ENCODE measurements around the gene KRT5.

The KRT5 gene

DNA sequence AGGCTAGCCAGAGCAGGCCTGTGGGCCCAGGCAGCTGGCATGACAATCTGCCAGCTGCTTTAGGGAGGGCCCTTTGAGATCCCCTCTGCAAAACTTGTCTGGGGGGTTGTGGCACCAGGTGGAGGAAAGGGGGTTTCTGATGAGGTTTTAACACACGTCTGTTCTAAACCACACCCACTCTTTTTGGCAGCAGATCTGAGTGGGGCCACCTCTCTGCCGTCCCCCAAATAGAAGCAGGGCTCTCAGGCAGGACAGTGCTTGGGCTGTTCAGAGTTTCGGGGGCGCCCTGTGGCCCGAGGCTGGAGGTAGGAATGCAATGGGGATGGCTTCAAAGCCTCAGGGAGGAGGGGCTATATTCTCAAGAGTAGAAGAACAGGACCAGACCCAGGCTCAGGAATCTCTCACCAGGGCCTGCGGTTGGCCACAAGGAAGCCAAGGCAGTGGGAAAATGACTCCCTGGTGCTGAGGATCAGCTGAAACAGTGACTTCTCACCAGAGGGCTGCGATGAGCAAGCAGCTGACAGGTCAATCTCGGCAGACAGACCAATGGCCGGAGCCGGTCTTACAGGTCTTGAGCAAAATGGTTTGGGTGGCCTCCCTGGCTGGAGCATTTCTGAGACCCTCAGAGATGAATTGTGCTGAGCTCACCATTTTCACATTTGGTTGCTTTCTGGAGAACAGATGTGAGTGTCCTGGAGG, 1.5 kb upstream of the KRT5 start:
- TF ChIP-seq, protein P1, sequence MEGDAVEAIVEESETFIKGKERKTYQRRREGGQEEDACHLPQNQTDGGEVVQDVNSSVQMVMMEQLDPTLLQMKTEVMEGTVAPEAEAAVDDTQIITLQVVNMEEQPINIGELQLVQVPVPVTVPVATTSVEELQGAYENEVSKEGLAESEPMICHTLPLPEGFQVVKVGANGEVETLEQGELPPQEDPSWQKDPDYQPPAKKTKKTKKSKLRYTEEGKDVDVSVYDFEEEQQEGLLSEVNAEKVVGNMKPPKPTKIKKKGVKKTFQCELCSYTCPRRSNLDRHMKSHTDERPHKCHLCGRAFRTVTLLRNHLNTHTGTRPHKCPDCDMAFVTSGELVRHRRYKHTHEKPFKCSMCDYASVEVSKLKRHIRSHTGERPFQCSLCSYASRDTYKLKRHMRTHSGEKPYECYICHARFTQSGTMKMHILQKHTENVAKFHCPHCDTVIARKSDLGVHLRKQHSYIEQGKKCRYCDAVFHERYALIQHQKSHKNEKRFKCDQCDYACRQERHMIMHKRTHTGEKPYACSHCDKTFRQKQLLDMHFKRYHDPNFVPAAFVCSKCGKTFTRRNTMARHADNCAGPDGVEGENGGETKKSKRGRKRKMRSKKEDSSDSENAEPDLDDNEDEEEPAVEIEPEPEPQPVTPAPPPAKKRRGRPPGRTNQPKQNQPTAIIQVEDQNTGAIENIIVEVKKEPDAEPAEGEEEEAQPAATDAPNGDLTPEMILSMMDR (IDR thresholded peaks at IDR 0.05; ENCODE audit: low read depth, low read length), result no peak
- peaks cover 96% of the 10 kb centered on the region for H3K27me3 ChIP-seq (ENCODE audit: insufficient read depth, low read depth, severe bottlenecking)
- no peak overlapping the region for H3K4me3 ChIP-seq (ENCODE audit: low read depth, low read length)
- H3K9me3 ChIP-seq (ENCODE audit: severe bottlenecking), result no peaks in the 10 kb centered on the region
- no peaks in the 10 kb centered on the region for H3K36me3 ChIP-seq
- H3K27ac ChIP-seq, result no peak overlapping the region
- no peak for DNase-seq

- H3K27me3 ChIP-seq (ENCODE audit: insufficient read depth, low read depth, severe bottlenecking), result peaks cover 96% of the 10 kb centered on the region
- H3K9me3 ChIP-seq (ENCODE audit: severe bottlenecking), result no peaks in the 10 kb centered on the region
- no peak overlapping the region for H3K27ac ChIP-seq
- no peaks in the 10 kb centered on the region for H3K36me3 ChIP-seq
- H3K4me3 ChIP-seq (ENCODE audit: low read depth, low read length), result no peak overlapping the region
- no peak for DNase-seq
- TF ChIP-seq, protein P1 (IDR thresholded peaks at IDR 0.05; ENCODE audit: low read depth, low read length), result no peak
Observed at GRCh38 chr12:52521175-52521567, 977 bp upstream of the KRT5 start.

- Histone ChIP-seq H3K27ac (no peak overlapping the region), H3K4me3 (ENCODE audit: low read depth, low read length) (no peak overlapping the region), H3K27me3 (ENCODE audit: insufficient read depth, low read depth, severe bottlenecking) (peaks cover 95% of the 10 kb centered on the region), H3K9me3 (ENCODE audit: severe bottlenecking) (no peaks in the 10 kb centered on the region), H3K36me3 (no peaks in the 10 kb centered on the region)
- no peak for DNase-seq
- TF ChIP-seq, protein P1 (IDR thresholded peaks at IDR 0.05; ENCODE audit: low read depth, low read length), result no peak
Observed at GRCh38 chr12:52519387-52519703, 849 bp downstream of the KRT5 start.

DNA sequence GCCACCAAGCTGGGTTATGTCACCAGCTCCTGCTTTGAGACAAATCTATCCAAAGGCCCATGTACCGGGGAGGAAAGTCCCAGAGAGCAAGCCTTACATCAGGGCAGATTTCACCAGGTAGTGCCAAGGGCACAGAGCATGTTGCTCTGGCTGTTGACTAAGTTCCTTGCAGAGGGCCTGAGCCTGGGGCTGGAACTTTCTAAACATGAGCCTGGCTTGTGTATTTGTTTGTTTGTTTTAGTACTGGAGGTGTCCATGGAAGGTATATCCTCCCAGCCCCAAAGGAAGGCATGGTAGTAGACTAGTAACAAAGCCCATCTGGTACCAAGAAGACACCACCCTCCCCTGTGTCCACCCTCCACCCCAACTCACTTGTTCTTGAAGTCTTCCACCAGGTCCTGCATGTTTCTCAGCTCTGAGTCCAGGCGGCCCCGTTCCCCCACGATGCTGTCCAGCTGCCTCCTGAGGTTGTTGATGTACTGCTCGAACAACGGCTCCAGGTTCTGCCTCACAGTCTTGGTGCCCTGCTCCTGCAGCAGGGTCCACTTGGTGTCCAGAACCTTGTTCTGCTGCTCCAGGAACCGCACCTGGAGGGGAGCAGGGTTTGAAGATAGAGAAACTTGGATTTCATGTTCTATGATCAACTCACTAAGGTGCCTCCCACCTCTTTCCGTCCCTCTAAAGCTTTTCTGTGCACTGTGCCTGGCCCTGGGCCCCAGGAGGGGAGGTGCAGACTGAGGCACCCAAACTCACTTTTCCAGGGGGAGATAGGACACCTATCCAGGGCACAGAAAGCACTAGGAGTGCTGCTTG, 1.4 kb downstream of the KRT5 start:
- Histone ChIP-seq H3K27ac (no peak overlapping the region), H3K9me3 (ENCODE audit: severe bottlenecking) (no peaks in the 10 kb centered on the region), H3K36me3 (no peaks in the 10 kb centered on the region), H3K4me3 (ENCODE audit: low read depth, low read length) (no peak overlapping the region), H3K27me3 (ENCODE audit: insufficient read depth, low read depth, severe bottlenecking) (peaks cover 95% of the 10 kb centered on the region)
- TF ChIP-seq, protein P1 (IDR thresholded peaks at IDR 0.05; ENCODE audit: low read depth, low read length), result no peak
- no peak for DNase-seq

DNA sequence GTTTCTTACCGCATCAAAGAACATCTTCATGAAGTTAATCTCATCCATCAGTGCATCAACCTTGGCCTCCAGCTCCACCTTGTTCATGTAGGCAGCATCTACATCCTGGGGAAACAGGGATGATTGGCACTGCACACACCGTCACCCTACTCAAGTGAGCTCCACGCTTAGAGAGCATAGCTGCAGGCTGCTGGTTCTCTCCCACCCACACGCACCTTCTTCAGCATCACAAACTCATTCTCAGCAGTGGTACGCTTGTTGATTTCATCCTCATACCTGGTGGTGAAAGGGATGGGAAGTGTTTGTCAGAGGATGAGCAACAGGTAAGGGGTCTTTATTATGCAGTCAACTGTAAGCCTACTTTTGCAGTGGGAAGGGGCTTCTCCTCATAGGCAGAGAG, 2.3 kb downstream of the KRT5 start:
- Histone ChIP-seq H3K36me3 (no peaks in the 10 kb centered on the region), H3K4me3 (ENCODE audit: low read depth, low read length) (no peak overlapping the region), H3K27ac (no peak overlapping the region), H3K9me3 (ENCODE audit: severe bottlenecking) (no peaks in the 10 kb centered on the region), H3K27me3 (ENCODE audit: insufficient read depth, low read depth, severe bottlenecking) (peaks cover 95% of the 10 kb centered on the region)
- no peak for DNase-seq
- TF ChIP-seq, protein P1 (IDR thresholded peaks at IDR 0.05; ENCODE audit: low read depth, low read length), result no peak

Data from WERI-Rb-1 (cell line).